Stomach smooth muscle (tissue), 2 donors: ENCODE data around the gene MDN1.
"Not testable (repeated sequence)": the region's sequence is repeated elsewhere in the genome, so short reads cannot be mapped to it uniquely, and the experiment has no call there.

Experiments used
- H3K27ac ChIP-seq: one replicate; pipeline ENCODE4 v1.7.0; 2013; ENCODE audit warnings: mild to moderate bottlenecking, low read length, inconsistent platforms
- H3K27me3 ChIP-seq, 2 donors: one replicate each; pipeline ENCODE4 v1.7.0; 2013; ENCODE audit warnings: low read length in 2 of 2; ENCODE audit not compliant: insufficient read depth in 2 of 2, control insufficient read depth in 1 of 2
- H3K36me3 ChIP-seq, 2 donors: one replicate each; pipeline ENCODE4 v1.7.0; 2013; ENCODE audit warnings: low read length in 2 of 2; ENCODE audit not compliant: control insufficient read depth in 2 of 2, insufficient read depth in 2 of 2
- H3K4me1 ChIP-seq: one replicate; pipeline ENCODE4 v1.7.0; 2013; ENCODE audit warnings: low read length; ENCODE audit not compliant: control insufficient read depth, insufficient read depth
- H3K4me3 ChIP-seq, 2 donors: one replicate each; pipeline ENCODE4 v1.7.0; 2013; ENCODE audit warnings: low read length in 2 of 2
- H3K9ac ChIP-seq, 2 donors: one replicate each; pipeline ENCODE4 v1.7.0; 2013; ENCODE audit warnings: low read length in 2 of 2, mild to moderate bottlenecking in 1 of 2
- H3K9me3 ChIP-seq, 2 donors: one replicate each; pipeline ENCODE4 v1.7.0; 2013; ENCODE audit warnings: low read length in 2 of 2; ENCODE audit not compliant: control insufficient read depth in 2 of 2
- donor health status: healthy.
- donor health status: Pancreatic carcinoma.

MDN1 gene

GRCh38 chr6:89819336-89820130, at the start of gene MDN1:
TSS of gene MDN1 (minus strand) at chr6:89819794. CDS start at chr6:89819607, 187 bp downstream.
- Histone ChIP-seq H3K27ac (peak within 1 kb of the TSS; percentile 73), H3K4me1 (peaks cover 16% of the 10 kb centered on the region), H3K9me3 (no peaks in the 10 kb centered on the region), H3K4me3 (peak within 1 kb of the TSS; percentile 86 to 98), H3K36me3 (no peaks in the 10 kb centered on the region), H3K27me3 (no peaks in the 10 kb centered on the region), H3K9ac (peak within 1 kb of the TSS; percentile 88 to 91)

- Histone ChIP-seq H3K4me3 (no peak overlapping the region), H3K9me3 (no peaks in the 10 kb centered on the region), H3K36me3 (peaks cover 19 to 31% of the 10 kb centered on the region in 2 donors), H3K4me1 (no peaks in the 10 kb centered on the region), H3K27ac (no peak overlapping the region), H3K27me3 (no peaks in the 10 kb centered on the region), H3K9ac (no peak overlapping the region)
Observed at GRCh38 chr6:89866024-89866678, 46.6 kb upstream of the MDN1 start.

- Histone ChIP-seq H3K27me3 (no peaks in the 10 kb centered on the region), H3K9ac (no peak overlapping the region), H3K9me3 (no peaks in the 10 kb centered on the region), H3K27ac (no peak overlapping the region), H3K4me1 (no peaks in the 10 kb centered on the region), H3K4me3 (no peak overlapping the region), H3K36me3 (peaks cover 32 to 39% of the 10 kb centered on the region in 2 donors)
Observed at GRCh38 chr6:89862698-89863097, 43.1 kb upstream of the MDN1 start.

GRCh38 chr6:89862273-89862672, 42.7 kb upstream of the MDN1 start:
- Histone ChIP-seq H3K4me1 (no peaks in the 10 kb centered on the region), H3K9ac (no peak overlapping the region), H3K27ac (no peak overlapping the region), H3K9me3 (no peaks in the 10 kb centered on the region), H3K27me3 (no peaks in the 10 kb centered on the region), H3K4me3 (no peak overlapping the region), H3K36me3 (peaks cover 28 to 40% of the 10 kb centered on the region in 2 donors)

- Histone ChIP-seq H3K9ac (no peak overlapping the region), H3K4me3 (no peak overlapping the region), H3K4me1 (no peaks in the 10 kb centered on the region), H3K36me3 (peaks cover 39 to 42% of the 10 kb centered on the region in 2 donors), H3K27ac (no peak overlapping the region), H3K27me3 (no peaks in the 10 kb centered on the region), H3K9me3 (no peaks in the 10 kb centered on the region)
Observed at GRCh38 chr6:89859744-89860143, 40.1 kb upstream of the MDN1 start.

- Histone ChIP-seq H3K9ac (no peak overlapping the region), H3K4me3 (no peak overlapping the region), H3K36me3 (peaks cover 41 to 46% of the 10 kb centered on the region in 2 donors), H3K27me3 (no peaks in the 10 kb centered on the region), H3K4me1 (no peaks in the 10 kb centered on the region), H3K27ac (no peak overlapping the region), H3K9me3 (no peaks in the 10 kb centered on the region)
Observed at GRCh38 chr6:89858041-89858440, 38.4 kb upstream of the MDN1 start.

- H3K27me3 ChIP-seq: no peaks in the 10 kb centered on the region
- H3K36me3 ChIP-seq: peaks cover 19 to 37% of the 10 kb centered on the region in 2 donors
- H3K4me3 ChIP-seq: no peak overlapping the region
- no peak overlapping the region for H3K9ac ChIP-seq
- no peaks in the 10 kb centered on the region for H3K9me3 ChIP-seq
- H3K4me1 ChIP-seq: no peaks in the 10 kb centered on the region
- no peak overlapping the region for H3K27ac ChIP-seq
Observed at GRCh38 chr6:89853068-89853467, 33.5 kb upstream of the MDN1 start.

- not testable (repeated sequence) for H3K9ac ChIP-seq, H3K27me3 ChIP-seq, H3K4me3 ChIP-seq, H3K27ac ChIP-seq, H3K4me1 ChIP-seq, H3K9me3 ChIP-seq, H3K36me3 ChIP-seq
Observed at GRCh38 chr6:89847513-89847912, 27.9 kb upstream of the MDN1 start.

GRCh38 chr6:89843070-89843469, 23.5 kb upstream of the MDN1 start:
- Histone ChIP-seq H3K9ac (no peak overlapping the region), H3K27ac (no peak overlapping the region), H3K36me3 (peaks cover 3 to 4% of the 10 kb centered on the region in 2 donors), H3K27me3 (no peaks in the 10 kb centered on the region), H3K9me3 (no peaks in the 10 kb centered on the region), H3K4me3 (no peak overlapping the region), H3K4me1 (peaks cover 4% of the 10 kb centered on the region)

- H3K9me3 ChIP-seq: no peaks in the 10 kb centered on the region
- no peak overlapping the region for H3K4me3 ChIP-seq
- H3K27ac ChIP-seq: no peak overlapping the region
- no peak overlapping the region for H3K9ac ChIP-seq
- peaks cover 4% of the 10 kb centered on the region for H3K4me1 ChIP-seq
- peaks cover 3 to 5% of the 10 kb centered on the region in 2 donors for H3K36me3 ChIP-seq
- no peaks in the 10 kb centered on the region for H3K27me3 ChIP-seq
Observed at GRCh38 chr6:89842228-89842627, 22.6 kb upstream of the MDN1 start.

GRCh38 chr6:89840538-89840937, 20.9 kb upstream of the MDN1 start:
- Histone ChIP-seq H3K27me3 (no peaks in the 10 kb centered on the region), H3K27ac (no peak overlapping the region)

More at GRCh38 chr6:89840538-89840937, 20.9 kb upstream of the MDN1 start:
- peaks cover 4% of the 10 kb centered on the region for H3K4me1 ChIP-seq
- H3K36me3 ChIP-seq: peaks cover 3 to 5% of the 10 kb centered on the region in 2 donors
- H3K4me3 ChIP-seq: no peak overlapping the region
- H3K9ac ChIP-seq: no peak overlapping the region
- H3K9me3 ChIP-seq: no peaks in the 10 kb centered on the region
